HEK293 (cell line): ENCODE measurements around the gene UBA52.

ENCODE experiments used
- CTCF ChIP-seq: fragments of 450-650 bp; formaldehyde crosslinking; IDR thresholded peaks from 2 replicates; pipeline ENCODE4 v1.5.1; 2016; ENCODE audit warnings: missing biosample characterization, missing genetic modification characterization
- PBX3 ChIP-seq: sonication (generic); formaldehyde crosslinking; IDR thresholded peaks from 2 replicates; pipeline ENCODE4 v1.8.1; 2022; ENCODE audit warnings: mild to moderate bottlenecking, moderate library complexity, missing genetic modification reagents
- TCF7L2 ChIP-seq: IDR thresholded peaks from 2 replicates; pipeline ENCODE4 v1.6.1; 2011; ENCODE audit warnings: low read depth, mild to moderate bottlenecking, inconsistent platforms, low read length, moderate library complexity, borderline replicate concordance
- ZBTB8A ChIP-seq: fragments of 450-650 bp; formaldehyde crosslinking; IDR thresholded peaks from 2 replicates; pipeline ENCODE4 v1.5.1; 2016; ENCODE audit warnings: missing biosample characterization, missing genetic modification characterization
- ZFP37 ChIP-seq: fragments of 450-650 bp; formaldehyde crosslinking; IDR thresholded peaks from 2 replicates; pipeline ENCODE4 v1.5.1; 2016; ENCODE audit warnings: missing biosample characterization, missing genetic modification characterization
- ZNF133 ChIP-seq: fragments of 450-650 bp; formaldehyde crosslinking; IDR thresholded peaks from 2 replicates; pipeline ENCODE4 v1.5.1; 2016; ENCODE audit warnings: missing biosample characterization, missing genetic modification characterization
- ZNF501 ChIP-seq: fragments of 450-650 bp; formaldehyde crosslinking; IDR thresholded peaks from 2 replicates; pipeline ENCODE4 v1.5.1; 2016; ENCODE audit warnings: missing biosample characterization, missing genetic modification characterization
- ZNF571 ChIP-seq: fragments of 450-650 bp; formaldehyde crosslinking; IDR thresholded peaks from 2 replicates; pipeline ENCODE4 v1.5.0; 2017; ENCODE audit warnings: missing biosample characterization, missing genetic modification characterization
- ZNF624 ChIP-seq: fragments of 450-650 bp; formaldehyde crosslinking; IDR thresholded peaks from 2 replicates; pipeline ENCODE4 v1.5.1; 2017; ENCODE audit warnings: missing biosample characterization, missing genetic modification characterization
- ZNF664 ChIP-seq: fragments of 450-650 bp; formaldehyde crosslinking; IDR thresholded peaks from 2 replicates; pipeline ENCODE4 v1.5.1; 2016; ENCODE audit warnings: missing biosample characterization, missing genetic modification characterization

- TF ChIP-seq CTCF: no peak
- no peak for TF ChIP-seq ZNF133 (tag by site-specific recombination)
- no peak for TF ChIP-seq PBX3 (CRISPR knock-in tag)
- TF ChIP-seq ZNF624 (tag by site-specific recombination): no peak
- no peak for TF ChIP-seq ZNF664
- no peak for TF ChIP-seq ZNF571 (tag by site-specific recombination)
- no peak for TF ChIP-seq ZFP37 (tag by site-specific recombination)
- TF ChIP-seq ZBTB8A: no peak
- TF ChIP-seq ZNF501: no peak
- no peak for TF ChIP-seq TCF7L2
Measured at GRCh38 chr19:18551631-18552030, 20.0 kb upstream of the UBA52 start.
